Fibroblast of skin of left biceps (primary cell): ENCODE results near the gene EPO.
A peak's percentile ranks its signal among the peaks of the same experiment; 100 is the strongest.
"Not testable (repeated sequence)": the region's sequence is repeated elsewhere in the genome, so short reads cannot be mapped to it uniquely, and the experiment has no call there.

ENCODE experiments used
- DNase-seq, 2 experiments: peaks; one replicate each; pipeline ENCODE4 v3.0.0-alpha.2; 2013; ENCODE audit warnings: low read depth in 2 of 2

EPO gene

DNA sequence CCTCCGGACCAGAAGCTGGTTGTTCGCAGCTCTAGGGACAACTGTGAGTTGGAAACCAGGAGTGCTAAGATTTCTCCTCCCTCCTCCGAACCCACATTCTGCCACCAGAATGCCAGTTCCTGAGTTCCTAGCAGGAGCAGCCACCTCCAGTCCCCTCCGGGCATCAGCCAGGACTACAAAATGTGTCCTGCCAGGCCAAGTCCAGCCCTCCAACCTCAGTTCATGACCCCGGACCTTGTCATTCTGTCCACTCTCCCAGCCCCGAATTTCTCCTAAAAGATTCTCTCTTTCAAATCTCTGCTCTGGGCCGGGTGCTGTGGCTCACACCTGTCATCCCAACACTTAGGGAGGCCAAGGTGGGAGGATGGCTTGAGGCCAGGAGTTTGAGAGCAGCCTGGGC lies 15.5 kb downstream of the EPO start:
- no peak for DNase-seq

DNA sequence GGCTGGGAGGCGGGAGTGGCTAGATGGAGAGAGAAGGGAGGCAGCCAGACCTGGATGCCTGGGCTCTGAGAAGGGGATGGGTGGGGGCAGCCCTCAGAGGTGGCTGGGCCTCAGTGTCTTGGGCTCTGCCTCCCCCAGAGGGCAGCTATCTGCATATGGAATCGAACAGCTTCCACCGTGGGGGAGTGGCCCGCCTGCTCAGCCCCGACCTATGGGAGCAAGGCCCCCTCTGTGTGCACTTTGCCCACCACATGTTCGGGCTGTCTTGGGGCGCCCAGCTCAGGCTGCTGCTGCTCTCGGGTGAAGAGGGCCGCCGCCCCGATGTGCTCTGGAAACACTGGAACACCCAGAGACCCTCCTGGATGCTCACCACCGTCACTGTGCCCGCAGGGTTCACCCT lies 16.4 kb downstream of the EPO start:
- no peak for DNase-seq

DNA sequence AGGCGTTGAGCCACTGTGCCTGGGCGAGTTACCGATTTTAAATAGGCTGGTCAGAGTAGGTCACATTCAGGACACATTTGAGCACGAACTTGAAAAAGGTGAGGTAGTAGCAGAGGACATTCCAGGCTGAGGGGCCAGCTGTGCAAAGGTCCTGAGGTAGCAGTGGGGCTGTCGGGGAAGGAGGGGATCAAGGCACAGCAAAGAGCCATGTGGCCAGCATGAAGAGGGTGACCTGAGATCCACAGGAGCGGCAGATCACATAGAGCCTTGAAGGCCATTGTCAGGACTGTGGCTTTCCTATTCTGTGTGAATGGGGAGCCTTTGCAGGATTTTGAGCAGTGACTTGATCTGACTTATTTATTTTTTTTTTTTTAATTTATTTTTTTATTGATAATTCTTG lies 19.7 kb downstream of the EPO start:
- DNase-seq, result no peak

DNA sequence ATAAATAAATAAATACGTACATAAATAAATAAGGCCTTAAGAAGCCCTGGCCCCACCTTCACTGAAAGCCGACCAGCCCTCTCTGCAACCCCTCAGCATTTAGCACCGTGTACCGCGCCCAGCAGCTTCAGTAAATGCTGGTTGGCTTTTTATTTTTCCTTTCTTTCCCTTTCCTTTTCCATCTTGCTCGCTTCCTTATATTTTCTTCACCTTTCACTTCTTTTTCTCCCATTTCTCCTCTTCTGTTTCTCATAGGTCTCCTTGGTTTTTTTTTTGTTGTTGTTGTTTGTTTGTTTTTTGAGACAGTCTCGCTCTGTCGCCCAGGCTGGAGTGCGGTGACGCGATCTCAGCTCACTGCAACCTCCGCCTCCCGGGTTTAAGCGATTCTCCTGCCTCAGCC lies 24.3 kb downstream of the EPO start:
- DNase-seq, result no peak

DNA sequence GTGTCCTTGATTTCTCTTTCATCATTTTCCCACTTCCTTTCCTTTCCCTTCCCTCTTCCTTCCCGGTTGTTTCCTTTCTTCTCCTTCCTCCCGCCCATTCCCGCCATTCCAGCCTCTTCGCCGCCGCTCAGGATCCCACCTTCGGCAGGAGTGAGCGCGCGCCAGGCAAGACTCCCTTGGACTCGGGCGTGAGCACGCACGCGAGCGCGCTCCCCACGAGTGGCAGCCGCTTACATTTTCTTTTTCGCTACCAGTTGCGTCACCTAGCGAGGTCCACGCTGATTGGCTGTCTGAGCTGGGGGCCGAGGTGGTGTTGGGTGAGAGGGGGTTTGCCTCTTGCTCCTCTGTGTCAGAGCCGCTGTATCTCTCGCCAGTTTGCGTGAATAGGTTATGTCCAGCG lies 24.9 kb downstream of the EPO start:
- peak; percentile 56 to 61 for DNase-seq

DNA sequence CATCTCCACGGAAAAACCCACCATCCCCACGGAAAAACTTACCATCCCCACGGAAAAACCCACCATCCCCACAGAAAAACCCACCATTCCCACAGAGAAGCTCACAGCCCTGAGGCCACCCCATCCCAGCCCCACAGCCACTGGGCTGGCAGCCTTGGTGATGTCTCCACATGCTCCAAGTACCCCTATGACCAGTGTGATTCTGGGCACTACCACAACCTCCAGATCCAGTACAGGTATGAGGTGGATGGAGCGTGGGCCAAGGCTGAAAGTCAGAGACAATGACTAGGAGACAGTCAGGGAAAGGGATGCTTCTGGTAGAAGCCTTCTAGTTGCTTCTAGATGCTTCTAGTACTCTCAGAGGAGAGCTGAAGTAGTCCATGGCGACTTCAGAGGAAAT lies 32.7 kb downstream of the EPO start:
- no peak for DNase-seq

DNA sequence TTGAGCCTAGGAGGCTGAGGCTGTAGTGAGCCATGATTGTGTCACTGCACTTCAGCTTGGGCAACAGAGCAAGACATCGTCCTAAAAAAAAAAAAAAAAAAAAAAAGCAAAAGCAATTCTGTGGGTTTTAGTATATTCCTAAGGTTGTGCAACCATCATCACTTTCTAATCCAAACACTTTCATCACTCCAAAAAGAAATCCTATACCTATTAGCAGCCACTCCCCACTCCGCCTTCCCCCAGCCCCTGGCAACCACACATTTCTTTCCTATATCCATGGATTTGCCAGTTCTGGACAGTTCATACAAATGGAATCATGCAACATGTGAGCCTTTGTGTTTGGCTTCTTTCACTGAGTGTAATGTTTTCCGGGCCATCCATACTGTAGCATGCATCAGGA lies 33.5 kb downstream of the EPO start:
- DNase-seq, result peak; percentile 3 to 24

DNA sequence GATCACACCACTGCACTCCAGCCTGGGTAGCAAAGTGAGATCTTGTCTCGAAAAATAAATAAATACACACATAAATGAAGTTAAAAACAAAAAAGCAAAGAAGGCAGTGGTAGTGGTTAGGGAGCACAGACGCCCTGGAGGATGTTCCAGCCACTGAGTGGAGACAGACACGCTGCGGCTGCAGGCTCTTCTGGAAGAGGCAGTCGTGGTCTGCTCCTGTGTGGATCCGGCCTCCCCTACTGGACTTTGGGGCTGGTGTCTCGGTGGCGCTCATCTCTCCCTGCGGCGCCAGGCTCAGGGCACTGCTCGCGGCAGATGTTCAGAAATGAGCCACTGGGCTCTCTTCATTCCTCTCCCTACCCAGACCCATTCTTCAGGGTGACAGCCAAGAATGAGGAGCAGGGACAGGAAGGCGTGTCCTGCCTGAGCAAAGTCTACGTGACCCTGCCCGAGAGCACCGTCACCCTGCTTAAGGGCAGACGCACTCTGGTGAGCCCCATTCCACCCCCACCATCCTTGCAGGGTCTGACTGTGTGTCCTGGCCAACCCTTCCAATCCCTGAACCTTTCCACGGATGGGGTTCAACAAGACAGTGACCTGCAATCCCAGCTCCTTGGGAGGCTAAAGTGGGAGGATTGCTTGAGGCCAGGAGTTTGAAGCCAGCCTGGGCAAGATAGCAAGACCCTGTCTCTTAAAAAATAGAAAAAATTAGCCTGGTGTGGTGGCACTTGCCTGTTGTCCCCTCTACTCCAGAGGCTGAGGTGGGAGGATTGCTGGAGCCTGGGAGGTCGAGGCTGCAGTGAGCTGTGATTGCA lies 39.3 kb downstream of the EPO start:
- no peak for DNase-seq

DNA sequence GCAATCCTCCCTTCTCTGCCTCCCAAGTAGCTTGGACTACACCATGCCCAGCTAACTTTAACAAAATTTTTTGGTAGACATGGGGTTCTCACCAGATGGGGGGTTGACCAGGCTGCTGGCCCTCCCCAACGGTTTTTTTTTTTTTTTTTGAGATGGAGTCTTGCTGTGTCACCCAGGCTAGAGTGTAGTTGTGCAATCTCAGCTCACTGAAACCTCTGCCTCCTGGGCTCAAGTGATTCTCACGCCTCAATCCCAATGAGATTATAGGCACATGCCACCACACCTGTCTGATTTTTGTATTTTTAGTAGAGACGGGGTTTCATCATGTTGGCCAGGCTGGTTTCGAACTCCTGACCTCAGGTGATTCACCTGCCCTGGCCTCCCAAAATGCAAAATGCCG lies 42.6 kb downstream of the EPO start:
- DNase-seq, result not testable (repeated sequence)

DNA sequence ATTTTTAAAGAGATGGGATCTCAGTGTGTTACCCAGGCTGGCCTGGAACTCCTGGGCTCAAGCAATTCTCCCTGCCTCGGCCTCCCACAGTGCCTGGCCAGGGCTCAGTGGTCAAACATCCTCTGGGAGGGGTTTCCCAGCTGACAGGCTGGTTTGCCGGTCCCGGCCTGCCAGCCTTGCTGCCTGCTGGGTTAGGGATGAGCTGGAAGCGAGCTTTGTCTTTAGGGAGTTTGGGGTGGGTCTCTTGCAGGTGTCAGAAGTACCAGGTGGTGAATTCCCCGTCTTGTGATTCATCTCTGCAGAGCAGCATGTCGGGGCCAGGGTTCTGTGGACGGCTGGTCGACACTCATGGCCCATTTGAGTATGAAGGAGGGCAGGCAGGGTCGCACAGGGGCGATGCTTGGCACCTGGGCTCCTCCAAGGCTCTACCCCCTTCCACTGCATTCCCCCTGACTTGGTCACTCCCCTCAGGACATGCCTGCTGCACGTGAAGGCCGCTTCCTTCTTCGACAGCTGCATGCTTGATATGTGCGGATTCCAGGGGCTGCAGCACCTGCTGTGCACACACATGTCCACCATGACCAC lies 43.4 kb downstream of the EPO start:
- no peak for DNase-seq

DNA sequence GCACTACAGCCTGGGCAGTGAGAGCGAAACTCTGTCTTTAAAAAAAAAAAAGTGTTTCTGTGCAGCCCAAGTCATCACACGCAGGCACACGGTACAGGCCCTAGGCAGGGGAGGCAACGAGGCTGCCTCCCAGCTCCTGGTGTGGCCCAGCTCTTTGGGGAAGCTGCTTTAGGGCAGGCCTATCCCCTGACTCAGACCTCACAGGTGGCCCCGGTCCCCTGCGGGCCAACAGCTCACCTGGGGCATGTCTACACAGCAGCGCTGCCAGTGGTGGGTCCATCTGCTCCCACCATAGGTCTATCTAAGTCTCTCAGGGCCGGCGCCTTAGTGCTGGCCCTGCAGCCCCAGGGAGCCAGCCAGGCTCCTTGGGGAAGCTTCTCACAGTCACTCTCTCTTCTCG lies 44.6 kb downstream of the EPO start:
- DNase-seq, result no peak

DNA sequence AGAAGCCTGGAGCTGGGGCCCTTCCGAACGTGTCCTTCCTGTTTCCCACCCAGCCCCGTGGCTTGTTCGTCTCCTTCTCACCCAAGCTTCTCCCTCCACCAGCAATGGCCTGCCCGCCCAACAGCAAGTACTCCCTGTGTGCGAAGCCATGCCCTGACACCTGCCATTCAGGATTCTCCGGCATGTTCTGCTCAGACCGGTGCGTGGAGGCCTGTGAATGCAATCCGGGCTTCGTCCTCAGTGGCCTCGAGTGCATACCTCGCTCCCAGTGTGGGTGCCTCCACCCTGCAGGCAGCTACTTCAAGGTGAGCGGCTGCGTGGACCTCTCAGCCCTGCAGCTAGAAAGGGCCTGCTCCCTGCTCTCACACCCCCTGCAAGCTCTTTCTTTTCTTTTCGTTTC lies 45.0 kb downstream of the EPO start:
- DNase-seq, result no peak

DNA sequence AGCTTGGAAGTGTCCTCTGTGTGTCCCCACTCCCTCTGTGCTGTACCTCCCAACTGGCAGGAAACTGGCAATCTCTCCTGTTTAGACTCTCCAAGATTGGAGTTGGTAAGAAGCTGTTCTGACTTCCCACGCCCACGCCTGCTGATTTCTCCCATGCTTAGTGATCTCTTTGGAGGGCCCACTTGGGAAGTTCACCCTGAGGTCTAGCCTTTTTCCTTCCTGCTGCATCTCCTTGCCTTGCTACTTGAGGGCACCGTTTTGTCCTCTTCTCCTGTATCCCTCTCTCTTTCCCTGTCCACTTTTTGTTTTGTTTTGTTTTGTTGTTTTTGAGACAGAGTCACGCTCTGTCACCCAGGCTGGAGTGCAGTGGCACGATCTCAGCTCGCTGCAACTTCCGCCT lies 48.5 kb downstream of the EPO start:
- no peak for DNase-seq
